HG03460 (cell line): ENCODE results near the gene PDZD2.
"Not testable (repeated sequence)": the region's sequence is repeated elsewhere in the genome, so short reads cannot be mapped to it uniquely, and the experiment has no call there.

Source experiments
- ATAC-seq: cut with Tn5 transposase; IDR thresholded peaks from one replicate; pipeline ENCODE4 v1.9.1; 2021; ENCODE audit not compliant: unreplicated experiment

The PDZD2 gene

DNA sequence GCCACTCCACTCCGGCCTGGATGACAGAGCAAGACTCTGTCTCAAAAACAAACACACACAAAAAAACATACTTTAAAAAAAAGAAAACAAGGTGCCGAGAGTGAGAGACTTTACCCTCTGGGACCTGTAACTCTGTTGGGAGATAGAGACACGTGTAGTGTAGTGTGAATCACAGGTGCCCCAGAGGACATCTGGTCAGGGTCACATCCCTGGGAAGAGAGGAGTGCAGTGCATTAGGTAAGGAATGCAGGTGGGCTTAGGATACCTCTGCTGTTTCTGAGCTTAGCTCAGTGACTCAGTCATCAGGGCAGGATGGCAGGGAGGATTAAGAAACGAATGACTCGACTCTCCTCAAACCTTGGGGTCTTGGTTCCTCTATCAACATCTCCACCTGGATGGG lies 360.5 kb downstream of the PDZD2 start:
- ATAC-seq, result no peak

DNA sequence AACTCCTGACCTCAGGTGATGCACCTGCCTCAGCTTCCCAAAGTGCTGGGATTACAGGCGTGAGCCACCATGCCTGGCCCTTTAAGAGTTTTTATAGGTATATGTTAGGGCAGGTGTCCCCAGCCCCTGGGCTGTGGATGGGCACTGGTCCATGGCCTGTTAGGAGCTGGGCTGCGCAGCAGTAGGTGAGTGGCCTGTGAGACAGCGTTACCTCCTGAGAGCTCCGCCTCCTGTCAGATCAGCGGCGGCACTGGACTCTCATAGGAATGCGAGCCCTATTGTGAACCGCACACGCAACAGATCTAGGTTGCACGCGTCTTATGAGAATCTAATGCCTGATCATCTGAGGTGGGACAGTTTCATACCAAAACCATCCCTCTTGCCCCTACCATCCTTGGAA lies 361.8 kb downstream of the PDZD2 start:
- ATAC-seq, result no peak

DNA sequence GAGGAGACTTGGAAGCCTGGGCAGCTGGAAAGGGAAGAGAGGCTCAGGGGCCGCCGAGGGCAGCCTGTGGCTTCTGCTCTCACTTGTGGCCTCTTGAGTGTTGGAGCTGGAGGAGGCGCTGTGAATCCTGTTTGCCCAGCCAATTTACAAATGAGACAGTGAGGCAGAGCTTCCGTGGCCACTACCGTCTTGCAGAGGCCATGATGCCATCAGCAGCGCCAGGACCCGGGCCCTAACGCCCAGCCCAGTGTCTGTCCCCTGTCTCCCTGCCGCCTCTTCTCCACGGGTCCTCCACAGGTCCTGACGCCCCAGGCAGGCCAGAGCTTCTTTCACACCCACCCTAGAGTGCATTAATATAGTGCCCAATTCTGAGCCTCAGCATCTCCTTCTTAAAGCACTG lies 362.4 kb downstream of the PDZD2 start:
- ATAC-seq, result no peak

- no peak for ATAC-seq
These were observed 362.8 kb downstream of the PDZD2 start for GRCh38 chr5:32001707-32002106.

DNA sequence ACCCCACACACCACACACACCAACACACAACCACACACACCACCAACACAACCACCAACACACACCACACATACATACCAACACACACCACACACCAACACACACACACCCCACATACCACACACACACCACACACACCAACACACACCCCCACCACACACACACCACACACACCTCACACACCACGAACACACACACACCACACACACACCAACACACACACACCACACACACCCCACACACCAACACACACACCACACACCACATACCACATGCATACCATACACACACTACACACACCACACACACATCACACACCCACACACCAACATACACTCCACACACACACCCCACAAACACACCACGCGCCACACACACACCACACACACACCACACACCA lies 363.8 kb downstream of the PDZD2 start:
- no peak for ATAC-seq

DNA sequence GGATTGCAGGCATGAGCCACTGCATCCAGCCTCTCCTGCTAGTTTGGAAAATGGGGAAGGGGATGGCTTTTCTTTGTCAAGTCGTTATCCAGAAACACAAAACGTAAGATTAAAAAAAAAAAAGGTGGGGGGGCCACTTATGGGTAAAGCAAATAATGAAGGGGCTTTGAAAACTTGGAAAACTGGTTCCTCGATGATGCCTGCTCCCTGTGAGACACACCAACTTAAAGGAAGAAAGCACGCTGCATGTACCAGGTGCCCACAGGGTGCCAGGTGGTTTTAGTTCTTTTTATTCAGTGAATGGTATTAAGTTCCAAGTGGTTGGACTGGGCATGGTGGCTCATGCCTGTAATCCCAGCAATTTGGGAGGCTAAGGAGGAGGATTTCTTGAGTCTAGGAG lies 365.1 kb downstream of the PDZD2 start:
- no peak for ATAC-seq

GRCh38 chr5:32004404-32004803 lies 365.5 kb downstream of the PDZD2 start:
- peak; percentile 67 for ATAC-seq

- no peak for ATAC-seq
These were observed 369.8 kb downstream of the PDZD2 start for GRCh38 chr5:32008746-32009145.

DNA sequence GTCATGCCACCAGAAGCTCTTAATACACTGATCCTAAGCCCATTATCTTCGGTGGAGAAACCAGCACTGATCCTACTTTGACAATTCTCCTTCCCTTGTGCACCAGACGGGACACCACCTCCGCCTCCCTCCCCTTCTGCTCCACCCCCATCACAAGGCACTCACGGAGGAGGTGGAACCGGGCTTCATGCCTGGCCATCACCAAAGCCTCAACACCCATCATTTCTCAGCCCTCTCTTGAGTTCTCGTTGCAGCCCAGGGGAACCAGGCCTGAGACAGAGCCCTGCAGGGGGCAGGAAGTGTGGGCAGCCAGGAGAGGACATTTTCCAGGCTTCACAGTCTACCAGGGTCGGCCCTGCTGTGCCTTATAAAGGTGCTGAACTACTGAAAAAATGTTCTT lies 374.7 kb downstream of the PDZD2 start:
- ATAC-seq, result no peak

GRCh38 chr5:32014096-32014745 lies 375.3 kb downstream of the PDZD2 start:
- no peak for ATAC-seq

- ATAC-seq, result not testable (repeated sequence)
These were observed 376.3 kb downstream of the PDZD2 start for GRCh38 chr5:32015262-32015661.

DNA sequence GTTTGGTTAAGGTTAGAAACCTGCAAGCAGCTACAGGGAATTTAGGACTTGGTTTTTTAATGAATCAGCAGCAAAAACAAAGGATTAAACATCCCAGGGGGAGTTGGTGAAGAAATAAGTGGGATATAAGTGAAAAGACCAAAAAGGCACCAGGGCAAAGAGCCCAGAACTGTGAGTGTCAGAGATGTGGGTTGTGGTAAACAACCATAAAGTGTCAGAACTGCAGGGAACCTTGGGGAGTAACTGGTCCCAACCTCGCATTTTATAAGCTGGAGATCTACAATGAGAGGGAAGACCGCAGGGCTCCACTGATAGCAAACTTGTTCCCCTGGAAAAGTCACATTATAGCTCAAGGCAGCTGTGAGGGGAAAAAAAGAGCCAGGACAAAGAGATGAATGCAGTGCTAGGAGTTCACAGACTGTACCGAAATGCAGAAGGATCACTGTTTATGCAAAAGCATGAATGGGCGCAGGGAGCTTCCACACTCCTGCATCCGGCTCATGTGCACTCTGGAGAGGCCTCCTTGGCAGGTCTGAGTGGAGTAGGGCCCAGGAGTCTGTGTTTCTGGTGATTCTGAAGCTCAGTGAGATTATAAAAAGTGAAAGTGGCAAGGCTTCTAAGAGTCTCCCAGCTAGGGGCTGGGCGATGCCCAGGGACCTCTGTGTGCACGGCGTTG lies 378.9 kb downstream of the PDZD2 start:
- no peak for ATAC-seq

DNA sequence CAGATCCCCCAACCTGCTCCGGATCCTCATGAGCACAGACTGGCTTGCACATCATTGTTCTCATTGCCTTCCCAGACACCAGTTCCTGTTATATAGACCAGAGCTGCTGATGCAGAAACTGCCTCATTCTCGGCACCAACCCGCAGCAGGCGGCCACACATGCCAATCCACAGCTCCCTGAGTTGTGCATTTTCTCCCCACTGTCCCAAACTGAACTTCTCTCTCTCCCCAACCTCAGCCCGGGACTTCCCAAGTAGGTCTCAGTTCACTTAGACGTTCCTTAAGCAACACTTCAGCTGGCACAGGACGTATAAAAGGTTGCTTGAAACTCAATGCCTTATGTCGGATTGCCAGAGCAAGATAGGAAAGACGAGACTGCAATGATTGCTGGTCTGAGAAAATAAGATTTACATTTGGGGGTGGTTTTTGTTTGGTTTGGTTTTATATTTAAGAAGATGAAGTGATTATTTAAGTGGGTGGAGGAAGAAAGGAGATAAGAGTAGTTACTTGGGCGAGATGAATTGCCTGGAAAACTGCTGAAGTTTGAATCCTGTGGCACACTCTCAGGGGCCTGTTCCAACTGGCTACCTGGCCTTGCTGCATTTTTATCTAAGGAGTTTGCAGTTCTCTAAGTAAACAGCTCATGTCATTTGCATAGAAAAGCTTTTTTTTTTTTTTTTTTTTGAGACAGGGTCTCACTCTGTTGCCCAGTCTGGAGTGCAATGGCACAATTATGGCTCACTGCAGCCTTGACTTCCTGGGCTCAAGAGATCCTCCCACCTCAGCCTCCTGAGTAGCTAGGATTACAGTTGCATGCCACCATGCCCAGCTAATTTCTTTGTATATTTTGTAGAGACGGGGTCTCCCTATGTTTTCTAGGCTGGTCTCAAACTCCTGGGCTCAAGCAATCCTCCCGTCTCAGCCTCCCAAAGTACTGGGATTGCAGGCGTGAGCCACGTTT lies 379.8 kb downstream of the PDZD2 start:
- no peak for ATAC-seq

DNA sequence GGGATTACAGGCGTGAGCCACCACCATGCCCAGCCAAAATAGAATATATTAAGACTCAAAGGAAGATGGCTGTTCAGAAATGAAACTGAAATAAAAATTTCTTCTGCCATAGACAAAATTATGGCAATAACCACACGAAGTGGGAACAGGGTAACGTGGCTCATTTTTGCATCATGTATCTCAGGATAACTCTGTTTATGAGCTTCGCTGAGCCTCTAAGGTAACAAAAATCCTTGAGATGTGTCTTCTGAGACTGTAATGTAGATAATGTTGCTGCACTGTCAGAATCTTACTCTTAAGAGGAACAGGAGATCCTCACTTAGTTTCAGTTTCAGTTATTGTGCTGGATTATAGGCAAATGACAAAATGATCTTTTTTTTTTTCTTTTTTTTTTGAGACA lies 381.3 kb downstream of the PDZD2 start:
- peak; percentile 85 for ATAC-seq

- ATAC-seq, result no peak
These were observed 382.0 kb downstream of the PDZD2 start for GRCh38 chr5:32020946-32021345.

DNA sequence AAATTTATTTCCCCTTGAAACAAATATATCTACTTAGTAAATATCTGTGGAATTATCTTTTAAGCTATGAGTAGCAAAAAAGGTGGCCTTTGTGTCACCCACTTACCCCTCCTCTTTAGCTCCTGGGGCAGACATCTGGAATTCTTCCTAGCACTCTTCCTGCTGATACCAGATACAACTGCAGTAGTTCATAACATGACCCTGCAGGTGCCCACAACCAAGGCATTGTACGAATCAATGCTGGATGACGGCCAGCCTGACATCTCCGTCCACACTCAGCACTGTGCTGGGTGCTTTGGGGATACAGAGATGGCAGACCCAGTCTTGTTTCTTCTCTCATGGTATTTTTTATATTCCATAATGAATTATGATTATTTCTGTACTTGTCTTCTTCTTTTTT lies 382.8 kb downstream of the PDZD2 start:
- ATAC-seq, result no peak

DNA sequence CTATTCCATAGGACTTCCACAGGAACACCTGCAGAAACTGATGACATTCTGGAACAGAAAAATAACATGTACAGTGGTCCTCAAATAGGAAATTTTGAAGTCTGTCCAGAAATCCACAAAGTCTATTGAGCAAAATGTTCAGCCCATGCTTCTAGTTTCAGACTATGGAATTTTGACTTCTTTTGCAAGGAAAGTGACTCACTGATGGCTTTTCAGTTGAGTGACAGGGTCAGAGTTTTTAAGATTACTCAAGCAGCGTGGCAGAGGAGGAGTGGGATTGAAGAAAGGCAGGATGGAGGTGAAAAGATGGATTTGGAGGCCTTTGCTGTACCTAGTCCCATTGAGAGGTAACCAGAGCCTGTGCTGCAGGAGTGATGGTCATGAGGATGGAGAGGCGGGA lies 383.7 kb downstream of the PDZD2 start:
- no peak for ATAC-seq

DNA sequence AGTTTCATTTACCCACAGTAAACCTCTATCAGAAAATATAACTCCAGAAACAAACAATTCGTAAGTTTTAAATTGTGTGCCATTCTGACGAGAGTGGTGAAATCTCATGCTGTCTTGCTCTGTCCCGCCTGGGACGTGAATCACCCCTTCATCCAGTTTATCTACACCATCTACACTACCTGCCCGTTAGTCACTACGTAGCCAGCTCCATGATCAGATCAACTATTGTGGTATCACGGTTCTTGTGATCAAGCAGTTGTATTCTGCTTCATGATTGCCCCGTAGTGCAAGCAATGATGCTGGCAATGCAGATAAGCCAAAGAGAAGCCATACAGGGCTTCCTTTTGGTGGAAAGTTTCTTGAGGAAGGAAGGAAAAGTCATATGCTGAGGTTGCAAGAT lies 384.9 kb downstream of the PDZD2 start:
- no peak for ATAC-seq

GRCh38 chr5:32024751-32025150 lies 385.8 kb downstream of the PDZD2 start:
- ATAC-seq, result no peak

GRCh38 chr5:32027093-32027716 lies 388.3 kb downstream of the PDZD2 start:
- no peak for ATAC-seq

GRCh38 chr5:32027717-32028458 lies 389.0 kb downstream of the PDZD2 start:
- ATAC-seq, result no peak
